Retina (tissue), 1 donor: ENCODE data around the gene NEURL2.
"Not testable (repeated sequence)": the region's sequence is repeated elsewhere in the genome, so short reads cannot be mapped to it uniquely, and the experiment has no call there.

Experiments used
- DNase-seq: peaks from one replicate; pipeline ENCODE4 v3.0.0-alpha.2; 2016

NEURL2 gene

DNA sequence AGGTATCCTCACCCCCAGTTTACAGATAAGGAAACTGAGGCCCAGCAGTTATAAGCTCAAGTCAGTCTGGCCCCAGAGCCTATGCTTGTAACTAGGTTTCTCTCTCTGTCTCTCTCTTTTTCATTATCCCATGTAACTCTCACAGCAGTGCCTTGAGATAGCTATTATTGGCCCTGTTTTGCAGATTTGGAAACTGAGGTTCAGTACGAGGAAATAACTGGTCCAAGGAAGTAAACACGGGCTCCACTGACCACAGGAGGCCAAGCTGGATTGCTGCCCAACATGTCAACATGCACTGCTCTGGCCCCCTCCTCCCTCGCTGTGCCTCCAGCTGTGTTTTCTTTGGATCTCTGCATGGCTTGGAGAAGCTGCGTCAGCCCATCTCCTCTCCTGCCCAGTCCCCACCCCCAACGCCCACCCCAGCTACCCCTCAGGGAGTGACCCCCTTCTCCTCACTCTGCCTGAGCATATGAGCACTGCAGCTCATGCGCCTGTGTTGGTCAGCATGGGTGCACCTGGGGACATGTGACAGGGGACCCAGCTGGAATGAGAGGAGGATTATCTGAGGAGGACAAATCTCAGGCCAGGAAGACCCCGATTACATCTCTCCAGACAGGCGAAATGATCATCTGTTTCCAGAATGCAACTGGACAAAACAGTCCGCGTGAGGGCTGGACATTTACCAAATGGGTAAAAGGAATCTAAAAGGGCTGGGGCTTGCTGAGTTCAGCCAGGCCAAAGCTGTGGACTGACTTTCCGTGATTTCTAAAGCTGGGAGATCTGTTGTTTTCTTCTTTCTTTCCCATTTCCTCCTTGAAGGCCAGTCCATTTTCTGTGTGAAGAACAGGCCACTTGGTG, 28.8 kb upstream of the NEURL2 start:
- DNase-seq = peak; percentile 16

DNA sequence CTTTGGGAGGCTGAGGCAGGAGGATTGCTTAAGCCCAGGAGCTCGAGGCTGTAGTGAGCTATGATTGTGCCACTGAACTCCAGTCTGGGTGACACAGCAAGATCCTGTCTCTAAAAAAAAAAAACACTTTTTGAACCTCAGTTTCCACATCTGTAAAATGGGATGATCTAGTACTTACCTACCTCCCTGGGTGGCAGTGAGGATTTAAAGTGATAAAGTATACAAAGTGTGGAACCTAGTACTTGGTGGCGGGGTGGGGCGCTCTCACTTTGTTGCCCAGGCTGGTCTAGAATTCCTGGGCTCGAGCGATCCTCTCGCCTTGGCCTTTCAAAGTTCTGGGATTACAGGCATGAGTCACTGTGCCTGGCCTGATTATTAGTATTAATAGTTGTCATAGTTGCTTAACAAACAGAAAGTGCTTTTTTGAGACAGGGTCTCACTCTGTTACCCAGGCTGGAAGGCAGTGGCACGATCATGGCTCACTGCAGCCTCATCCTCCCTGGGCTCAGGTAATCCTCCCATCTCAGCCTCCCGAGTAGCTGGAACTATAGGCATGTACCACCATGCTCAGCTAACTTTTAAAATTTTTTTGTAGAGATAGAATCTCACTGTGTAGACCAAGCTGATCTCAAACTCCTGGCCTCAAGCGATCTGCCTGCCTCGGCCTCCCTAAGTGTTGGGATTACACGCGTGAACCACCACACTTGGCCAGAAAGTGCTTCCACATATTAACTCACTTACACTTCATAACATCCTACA, 27.9 kb upstream of the NEURL2 start:
- DNase-seq = no peak

- DNase-seq = no peak
Measured at GRCh38 chr20:45918182-45918737, 27.3 kb upstream of the NEURL2 start.

DNA sequence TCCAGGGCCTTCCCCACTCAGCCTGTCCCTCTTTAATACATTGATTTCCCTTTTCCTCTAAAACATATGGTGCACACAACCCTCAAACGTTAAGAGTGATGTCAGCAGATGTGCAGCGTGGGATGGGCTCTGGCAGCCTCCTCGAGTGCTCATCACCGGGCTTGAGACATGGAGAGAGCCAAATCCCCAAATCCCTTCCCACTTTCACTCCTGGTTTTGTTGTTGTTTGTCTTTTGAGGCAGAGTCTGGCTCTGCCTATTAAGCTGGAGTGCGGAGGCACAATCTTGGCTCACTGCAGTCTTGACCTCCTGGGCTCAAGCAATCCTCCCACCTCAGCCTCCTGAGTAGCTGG, 26.8 kb upstream of the NEURL2 start:
- DNase-seq = no peak

DNA sequence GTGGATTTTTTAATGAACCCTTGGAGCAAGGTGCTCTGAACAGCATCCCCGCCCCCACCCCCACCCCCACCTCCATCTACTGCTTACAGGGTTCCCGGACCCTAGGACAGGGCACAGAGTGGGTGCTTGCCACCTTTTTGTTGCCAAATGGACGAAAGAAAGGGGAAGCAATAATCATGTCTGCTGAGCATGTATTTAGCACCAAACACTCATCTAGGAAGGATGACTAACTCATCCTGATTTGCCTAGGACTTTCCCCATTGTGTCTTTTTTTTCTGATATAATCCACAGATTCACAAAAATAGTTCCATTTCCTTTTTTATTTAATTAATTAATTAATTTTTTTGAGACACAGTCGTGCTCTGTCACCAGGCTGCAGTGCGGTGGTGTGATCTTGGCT, 22.1 kb upstream of the NEURL2 start:
- DNase-seq = no peak

GRCh38 chr20:45912344-45912682, 21.3 kb upstream of the NEURL2 start:
- DNase-seq = no peak

DNA sequence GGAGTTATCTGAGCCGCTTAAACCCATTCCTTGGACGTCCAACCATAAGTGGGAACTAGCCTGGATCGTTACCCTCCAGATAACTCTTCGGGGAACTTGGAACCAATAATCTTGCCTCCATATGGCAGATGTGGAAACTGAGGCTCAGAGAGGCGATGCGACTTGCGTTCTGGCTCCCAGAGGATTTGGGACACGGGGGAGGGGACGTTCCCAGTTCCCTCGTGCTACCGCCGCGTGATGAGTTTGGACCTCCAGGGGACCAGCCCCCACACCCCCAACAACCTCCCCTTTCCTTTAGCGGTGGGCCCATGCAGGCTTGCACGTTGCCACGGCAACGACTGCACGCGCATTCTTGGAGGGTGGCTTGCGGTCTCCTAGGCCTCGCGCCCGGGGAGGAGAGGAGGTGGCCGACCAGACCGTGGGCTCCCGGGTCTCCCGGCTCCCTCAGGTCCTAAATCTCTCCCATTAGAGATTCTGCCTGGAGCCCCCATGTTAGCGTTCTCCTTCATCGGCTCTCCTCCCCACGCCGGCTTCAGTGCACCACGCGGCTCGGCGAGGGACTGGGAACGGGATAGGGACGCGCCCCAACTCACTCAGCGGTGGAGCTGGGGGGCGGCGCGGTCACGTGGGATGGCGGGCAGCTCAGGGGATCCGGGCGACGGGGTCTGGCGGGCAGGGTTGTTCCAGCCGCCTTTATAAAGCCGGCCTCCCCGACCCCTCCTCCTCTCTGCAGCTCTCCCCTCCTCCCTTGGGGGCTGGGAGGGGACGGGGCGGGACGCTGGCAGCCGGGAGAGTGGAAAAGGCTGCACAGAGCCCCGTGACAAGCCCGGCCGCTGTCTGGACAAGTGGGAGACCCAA, 20.7 kb upstream of the NEURL2 start, which contains the start of gene PLTP:
Gene PLTP (minus strand): TSS at position 670 of the 858 bp plus-strand sequence. CDS start 703 bp downstream, outside the sequence.
- peak; percentile 86 for DNase-seq

- DNase-seq = peak; percentile 91
Measured at GRCh38 chr20:45910670-45911485, 19.9 kb upstream of the NEURL2 start.

- no peak for DNase-seq
Measured at GRCh38 chr20:45909817-45910669, 19.0 kb upstream of the NEURL2 start.

DNA sequence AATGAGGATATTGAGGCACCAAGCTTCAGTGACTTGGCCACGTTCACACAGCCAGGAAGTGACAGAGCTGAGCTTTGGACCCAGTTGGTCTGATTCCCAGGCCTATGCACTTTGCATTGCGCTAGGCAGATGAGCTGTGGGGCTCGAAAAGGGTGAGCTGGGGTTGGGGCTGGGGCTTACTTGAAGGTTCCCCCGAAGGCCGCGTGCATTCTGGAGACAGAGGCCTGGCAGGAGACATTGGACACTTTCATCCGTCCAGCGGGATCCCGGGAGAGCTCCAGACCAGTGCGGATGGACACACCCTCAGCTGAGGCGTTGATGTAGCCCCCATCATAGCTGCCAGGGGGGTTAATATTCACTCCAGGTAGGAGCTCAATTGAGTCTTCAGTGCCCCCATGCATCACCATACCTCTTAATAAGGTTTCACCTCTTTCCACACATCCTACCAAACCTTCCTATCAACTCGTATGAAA, 18.4 kb upstream of the NEURL2 start:
- no peak for DNase-seq

DNA sequence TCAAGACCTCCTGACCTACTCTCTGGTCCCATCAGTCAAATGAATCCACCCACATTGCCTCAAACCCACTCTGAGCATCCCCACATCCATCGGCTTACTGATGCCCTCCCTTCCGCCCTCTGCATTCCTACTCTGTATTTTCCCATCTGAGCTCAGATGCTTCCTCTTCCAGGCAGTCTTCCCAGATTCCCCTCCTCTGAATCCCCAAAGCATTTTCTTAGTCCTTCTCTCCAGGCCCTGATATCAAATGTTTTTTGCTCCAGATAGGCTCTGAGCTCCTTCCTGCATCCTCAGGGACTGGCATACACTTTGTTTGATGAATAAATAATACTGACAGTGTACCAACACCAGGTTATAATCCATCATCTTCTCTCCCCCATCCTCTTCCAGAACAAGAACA, 17.1 kb upstream of the NEURL2 start:
- no peak for DNase-seq

- no peak for DNase-seq
Measured at GRCh38 chr20:45907219-45907948, 16.4 kb upstream of the NEURL2 start.

GRCh38 chr20:45905505-45906079, 14.6 kb upstream of the NEURL2 start:
- DNase-seq = no peak

DNA sequence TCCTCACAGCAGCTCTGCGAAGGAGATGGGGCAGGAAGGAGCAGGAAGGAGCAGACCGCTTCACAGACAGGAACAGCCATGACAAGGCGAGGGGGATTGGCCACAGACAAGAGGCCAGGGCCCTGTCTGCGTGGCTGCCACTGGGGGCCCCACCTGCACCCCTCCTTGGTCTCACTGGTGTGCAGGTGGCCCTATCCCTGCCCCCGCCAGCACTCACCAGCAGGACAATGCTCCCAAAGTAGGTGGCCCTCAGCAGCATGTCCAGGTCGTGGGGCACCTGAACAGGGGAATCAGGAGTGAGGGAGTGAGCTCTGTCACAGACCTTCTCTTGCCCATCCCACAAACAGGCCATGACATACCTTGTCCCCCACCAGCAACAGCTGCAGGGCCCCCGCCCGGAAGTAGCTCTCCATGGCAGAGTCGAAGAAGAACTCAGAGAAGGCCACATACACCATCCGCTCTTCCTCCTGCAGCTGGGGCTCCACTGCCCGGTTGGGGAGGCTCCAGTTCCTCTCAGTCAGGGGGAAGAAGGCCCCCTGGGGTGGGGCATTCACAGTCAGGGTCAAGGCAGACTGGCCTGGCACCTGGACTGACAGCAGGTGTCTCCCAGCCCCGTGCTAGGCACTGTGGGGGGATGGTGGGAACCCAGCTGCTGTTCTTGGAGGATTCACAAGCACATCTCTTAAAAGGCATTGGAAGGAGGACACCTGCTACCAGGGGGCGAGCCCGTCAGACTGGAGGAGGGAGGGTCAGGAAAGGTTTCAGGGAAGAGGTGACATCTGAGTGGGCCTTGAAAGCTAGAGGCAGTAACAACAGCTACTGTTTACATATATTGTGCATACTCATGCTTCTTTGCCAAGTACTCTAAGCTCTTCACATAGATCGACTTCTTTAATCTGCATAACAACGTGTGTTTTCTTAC, 13.8 kb upstream of the NEURL2 start:
- DNase-seq = no peak

DNA sequence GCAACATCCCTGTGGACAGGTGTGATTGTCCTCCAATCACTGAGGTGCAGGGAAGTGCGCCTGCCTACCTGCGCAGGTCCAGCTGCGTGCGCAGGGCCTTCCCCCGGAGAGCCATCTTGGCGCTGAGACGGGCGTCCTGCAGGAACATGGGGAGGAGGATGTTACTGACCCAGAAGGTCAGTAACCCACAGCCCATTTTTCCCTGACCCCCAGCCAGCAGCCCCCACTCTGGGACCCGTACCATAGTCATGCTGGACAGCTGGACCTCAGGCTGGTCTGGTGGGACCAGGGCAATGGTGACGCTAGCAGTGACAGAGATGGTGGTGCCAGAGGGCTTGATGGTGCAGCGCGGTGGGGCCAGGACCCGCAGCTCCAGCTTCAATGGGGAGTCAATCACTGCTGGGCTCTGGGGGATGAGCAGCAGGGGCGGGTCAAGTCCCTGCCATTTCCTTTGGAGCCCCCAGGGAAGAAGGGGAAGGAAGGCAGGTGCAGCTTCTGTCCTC, 11.2 kb upstream of the NEURL2 start:
- no peak for DNase-seq

DNA sequence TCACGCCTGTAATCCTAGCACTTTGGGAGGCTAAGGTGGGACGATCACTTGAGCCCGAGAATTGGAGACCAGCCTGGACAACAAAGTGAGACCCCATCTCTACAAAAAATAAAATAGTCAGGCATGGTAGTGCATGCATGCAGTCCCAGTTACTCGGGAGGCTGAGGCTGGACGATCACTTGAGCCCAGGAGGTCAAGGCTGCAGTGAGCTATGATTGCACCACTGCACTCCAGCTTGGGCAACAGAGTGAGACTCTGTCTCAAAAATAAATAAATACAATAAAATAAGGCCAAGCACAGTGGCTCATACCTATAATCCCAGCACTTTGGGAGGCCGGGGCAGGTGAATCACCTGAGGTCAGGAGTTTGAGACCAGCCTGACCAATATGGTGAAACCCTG, 10.3 kb upstream of the NEURL2 start:
- DNase-seq = not testable (repeated sequence)

DNA sequence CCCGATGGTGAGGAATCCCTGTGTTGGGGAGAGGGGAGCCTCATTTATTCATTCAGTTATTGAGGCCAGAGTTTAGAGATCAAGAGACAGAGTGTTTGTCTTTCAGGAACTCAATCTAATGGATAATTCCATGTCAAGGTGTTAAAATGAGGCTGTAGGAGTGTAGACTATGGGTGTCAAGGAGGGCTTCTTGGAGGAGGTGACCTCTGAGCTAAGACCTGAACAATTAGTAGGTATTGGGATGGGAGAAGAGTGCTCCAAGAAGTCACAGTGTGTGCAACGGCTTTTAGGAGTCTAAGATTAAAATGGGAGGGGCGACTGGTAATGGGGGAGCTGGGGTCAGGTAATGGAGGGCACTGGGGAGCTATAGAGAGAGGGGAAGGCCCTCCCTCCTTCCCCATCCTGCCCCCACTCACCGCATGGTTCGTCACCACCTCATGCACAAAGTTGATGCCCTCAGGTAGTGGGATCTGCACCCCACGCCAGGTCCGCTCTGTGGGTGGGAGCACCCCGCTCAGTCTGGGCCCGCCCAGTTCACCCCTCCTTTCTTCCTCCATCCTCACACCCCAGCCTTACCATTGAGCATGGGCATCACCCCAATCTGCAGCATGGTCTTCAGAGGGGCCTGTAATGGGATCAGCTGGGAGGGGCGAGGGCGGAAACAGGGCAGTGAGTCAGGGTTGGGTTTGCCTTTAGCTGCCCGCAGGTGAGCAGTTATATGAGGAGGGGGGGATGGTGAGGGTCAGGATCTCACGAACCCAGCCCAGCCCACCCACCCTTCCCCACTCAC, 8.2 kb upstream of the NEURL2 start:
- DNase-seq = no peak

GRCh38 chr20:45898285-45898684, 7.3 kb upstream of the NEURL2 start:
- no peak for DNase-seq
